Glutamatergic neuron (in vitro differentiated cells): ENCODE data around the gene APH1B. TPM values are rescaled to one million over a fixed set of nuclear protein-coding genes. Genes with fewer than 3 reads are reported as not detected.

Experiments
- DNase-seq: peaks from one replicate; pipeline ENCODE4 v3.0.0; 2022
- H3K27ac Mint-ChIP-seq: one replicate; pipeline ENCODE4 v1.8.0; 2020; ENCODE audit warnings: mild to moderate bottlenecking, mixed read lengths, inconsistent platforms; ENCODE audit not compliant: unreplicated experiment
- H3K27me3 Mint-ChIP-seq: one replicate; pipeline ENCODE4 v1.8.0; 2020; ENCODE audit warnings: mild to moderate bottlenecking, moderate library complexity, mixed read lengths, inconsistent platforms; ENCODE audit not compliant: unreplicated experiment
- H3K36me3 Mint-ChIP-seq: one replicate; pipeline ENCODE4 v1.8.0; 2020; ENCODE audit warnings: mild to moderate bottlenecking, mixed read lengths, inconsistent platforms; ENCODE audit not compliant: unreplicated experiment
- H3K4me1 Mint-ChIP-seq: one replicate; pipeline ENCODE4 v1.8.0; 2020; ENCODE audit warnings: mild to moderate bottlenecking, low read depth, mixed read lengths, inconsistent platforms; ENCODE audit not compliant: unreplicated experiment
- H3K4me3 Mint-ChIP-seq: one replicate; pipeline ENCODE4 v1.8.0; 2020; ENCODE audit warnings: mild to moderate bottlenecking, mixed read lengths, inconsistent platforms; ENCODE audit not compliant: unreplicated experiment
- H3K9me3 Mint-ChIP-seq: one replicate; pipeline ENCODE4 v1.8.0; 2020; ENCODE audit warnings: mild to moderate bottlenecking, moderate library complexity, mixed read lengths, inconsistent platforms; ENCODE audit not compliant: unreplicated experiment
- total RNA-seq: library from RNA; stranded (reverse); fragmentation: NEBNext Ultra II Directional; extraction: Animal tissue kit (Norgen Biotek cat#: 25700); gene quantifications from one replicate; pipeline ENCODE4 v1.2.1, GENCODE V29; 2021; ENCODE audit not compliant: unreplicated experiment
- TF ChIP-seq, protein P1 (sequence below): fragments of 200-600 bp; sonication (generic); IDR thresholded peaks from one replicate; pipeline ENCODE4 v1.5.0; 2021; ENCODE audit not compliant: partially characterized antibody, unreplicated experiment

Gene APH1B
- total RNA-seq, 1 donor from 2014 or later, result 27.8 TPM

DNA sequence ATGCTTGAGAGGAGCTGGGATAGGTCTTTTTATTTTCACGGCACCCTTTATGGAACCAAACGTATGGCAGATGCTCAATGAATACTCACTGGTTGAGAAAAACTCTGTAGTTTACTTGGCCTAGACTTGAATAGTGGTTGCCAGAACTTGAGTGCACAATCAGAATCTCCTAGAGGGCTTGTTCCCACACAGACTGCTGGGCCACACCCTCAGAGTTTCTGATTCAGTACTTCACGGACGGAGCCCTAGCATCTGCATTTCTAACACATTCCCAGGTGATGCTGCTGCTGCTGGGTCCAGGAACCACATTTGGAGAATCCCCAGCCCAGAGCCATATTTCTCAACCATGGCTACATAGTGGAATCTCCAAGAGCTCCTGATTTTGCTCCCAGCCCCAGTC, 79.7 kb downstream of the APH1B start:
- Mint-ChIP-seq H3K4me3 (no peak overlapping the region), H3K36me3 (peaks cover 6% of the 10 kb centered on the region), H3K4me1 (no peaks in the 10 kb centered on the region), H3K9me3 (peaks cover 3% of the 10 kb centered on the region), H3K27me3 (peaks cover 3% of the 10 kb centered on the region), H3K27ac (no peak overlapping the region)
- no peak for DNase-seq
- TF ChIP-seq, protein P1, sequence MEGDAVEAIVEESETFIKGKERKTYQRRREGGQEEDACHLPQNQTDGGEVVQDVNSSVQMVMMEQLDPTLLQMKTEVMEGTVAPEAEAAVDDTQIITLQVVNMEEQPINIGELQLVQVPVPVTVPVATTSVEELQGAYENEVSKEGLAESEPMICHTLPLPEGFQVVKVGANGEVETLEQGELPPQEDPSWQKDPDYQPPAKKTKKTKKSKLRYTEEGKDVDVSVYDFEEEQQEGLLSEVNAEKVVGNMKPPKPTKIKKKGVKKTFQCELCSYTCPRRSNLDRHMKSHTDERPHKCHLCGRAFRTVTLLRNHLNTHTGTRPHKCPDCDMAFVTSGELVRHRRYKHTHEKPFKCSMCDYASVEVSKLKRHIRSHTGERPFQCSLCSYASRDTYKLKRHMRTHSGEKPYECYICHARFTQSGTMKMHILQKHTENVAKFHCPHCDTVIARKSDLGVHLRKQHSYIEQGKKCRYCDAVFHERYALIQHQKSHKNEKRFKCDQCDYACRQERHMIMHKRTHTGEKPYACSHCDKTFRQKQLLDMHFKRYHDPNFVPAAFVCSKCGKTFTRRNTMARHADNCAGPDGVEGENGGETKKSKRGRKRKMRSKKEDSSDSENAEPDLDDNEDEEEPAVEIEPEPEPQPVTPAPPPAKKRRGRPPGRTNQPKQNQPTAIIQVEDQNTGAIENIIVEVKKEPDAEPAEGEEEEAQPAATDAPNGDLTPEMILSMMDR, result no peak

DNA sequence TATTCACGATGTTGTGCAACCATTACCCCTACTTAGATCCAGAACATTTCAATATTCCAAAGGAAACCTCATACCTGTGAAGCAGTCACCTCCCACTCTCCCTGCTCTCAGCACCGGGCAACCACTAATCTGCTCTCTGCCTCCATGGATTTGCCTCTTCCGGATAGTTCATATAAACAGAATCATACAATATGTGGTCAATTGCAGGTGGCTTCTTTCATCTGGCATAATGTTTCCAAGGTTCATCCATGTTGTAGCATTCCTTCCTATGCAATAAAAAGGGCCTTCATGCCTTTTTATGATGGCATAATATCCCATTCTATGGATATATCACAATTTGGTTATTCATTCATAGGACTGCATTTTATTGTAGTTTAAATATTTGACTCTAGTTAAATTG, 80.3 kb downstream of the APH1B start:
- H3K27me3 Mint-ChIP-seq, result peaks cover 3% of the 10 kb centered on the region
- no peak overlapping the region for H3K27ac Mint-ChIP-seq
- H3K36me3 Mint-ChIP-seq, result peaks cover 6% of the 10 kb centered on the region

DNA sequence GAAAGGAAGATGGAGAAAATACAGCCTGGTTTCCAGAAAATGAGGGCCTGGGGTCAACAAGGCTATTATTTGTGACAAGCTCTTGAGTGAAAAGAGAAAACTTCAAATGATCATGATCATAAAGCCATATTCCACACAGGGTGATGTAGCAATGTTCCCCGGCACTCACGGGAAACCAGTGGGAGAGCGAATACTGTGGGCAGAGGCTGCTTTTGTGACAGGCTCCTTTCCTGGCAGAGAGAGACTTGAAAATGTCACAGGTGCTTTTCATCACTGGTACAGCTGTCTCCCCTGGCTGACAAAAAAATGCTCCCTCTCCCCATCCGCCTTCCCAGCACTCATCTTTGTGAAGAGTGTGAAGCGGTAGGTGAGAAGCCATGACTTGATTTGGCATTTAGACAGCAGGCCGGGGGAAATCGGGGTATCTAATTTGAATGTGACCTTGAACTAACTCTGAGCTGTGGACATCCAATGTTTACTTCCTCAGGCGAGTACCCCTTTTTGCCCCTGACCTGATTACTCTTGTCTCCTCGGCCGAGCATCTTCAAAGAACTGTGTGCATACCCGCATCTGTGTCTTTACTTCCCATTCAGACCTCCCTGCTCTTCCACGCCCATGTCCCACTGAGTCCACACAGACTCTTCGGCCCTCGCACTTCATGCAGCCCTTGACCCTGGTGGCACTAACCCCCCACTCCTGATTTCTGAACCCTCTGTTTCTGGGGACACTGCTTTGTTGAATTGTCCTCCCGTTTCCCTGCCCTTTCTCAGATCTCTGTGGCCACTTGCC, 81.0 kb downstream of the APH1B start:
- Mint-ChIP-seq H3K4me1 (no peaks in the 10 kb centered on the region), H3K27me3 (peaks cover 3% of the 10 kb centered on the region), H3K36me3 (peaks cover 6% of the 10 kb centered on the region), H3K9me3 (peaks cover 3% of the 10 kb centered on the region), H3K27ac (no peak overlapping the region), H3K4me3 (no peak overlapping the region)
- TF ChIP-seq, protein P1, result no peak
- no peak for DNase-seq

More for the DNA sequence above, 80.3 kb downstream of the APH1B start:
- H3K4me3 Mint-ChIP-seq, result no peak overlapping the region
- no peaks in the 10 kb centered on the region for H3K4me1 Mint-ChIP-seq
- H3K9me3 Mint-ChIP-seq, result peaks cover 3% of the 10 kb centered on the region
- no peak for DNase-seq
- TF ChIP-seq, protein P1, result no peak

Other genes starting within 250 kb of the APH1B start
- gene TPM1, start 234.9 kb upstream of the APH1B start, total RNA-seq, result 255 TPM
- 20.1 TPM for gene LACTB, start 155.7 kb upstream of the APH1B start, total RNA-seq
- 128 TPM for gene RPS27L, start 120.1 kb upstream of the APH1B start, total RNA-seq
- 70.4 TPM for gene RAB8B, start 88.0 kb upstream of the APH1B start, total RNA-seq
- not detected for gene CA12, start 104.2 kb downstream of the APH1B start, total RNA-seq
- gene USP3, start 227.0 kb downstream of the APH1B start, total RNA-seq, result 50.9 TPM